Neuron (in vitro differentiated cells): ENCODE results near the gene GLIPR1L1.

ENCODE experiments used
- H2AFZ ChIP-seq: one replicate; pipeline ENCODE4 v1.6.1; 2013; ENCODE audit warnings: low read depth, mild to moderate bottlenecking, inconsistent platforms, low read length, moderate library complexity
- H3K27me3 ChIP-seq: one replicate; pipeline ENCODE4 v1.6.1; 2013; ENCODE audit warnings: low read length; ENCODE audit not compliant: insufficient read depth
- H3K36me3 ChIP-seq: one replicate; pipeline ENCODE4 v1.6.1; 2013; ENCODE audit warnings: low read length; ENCODE audit not compliant: insufficient read depth
- H3K4me1 ChIP-seq: one replicate; pipeline ENCODE4 v1.6.1; 2013; ENCODE audit warnings: low read length; ENCODE audit not compliant: insufficient read depth
- H3K4me3 ChIP-seq: 2 replicates; pipeline ENCODE4 v1.5.1; 2013; ENCODE audit warnings: mild to moderate bottlenecking, low read length, moderate library complexity
- H3K9me3 ChIP-seq: one replicate; pipeline ENCODE4 v1.6.1; 2013; ENCODE audit warnings: low read length

GLIPR1L1 gene, protein sequence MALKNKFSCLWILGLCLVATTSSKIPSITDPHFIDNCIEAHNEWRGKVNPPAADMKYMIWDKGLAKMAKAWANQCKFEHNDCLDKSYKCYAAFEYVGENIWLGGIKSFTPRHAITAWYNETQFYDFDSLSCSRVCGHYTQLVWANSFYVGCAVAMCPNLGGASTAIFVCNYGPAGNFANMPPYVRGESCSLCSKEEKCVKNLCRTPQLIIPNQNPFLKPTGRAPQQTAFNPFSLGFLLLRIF

DNA sequence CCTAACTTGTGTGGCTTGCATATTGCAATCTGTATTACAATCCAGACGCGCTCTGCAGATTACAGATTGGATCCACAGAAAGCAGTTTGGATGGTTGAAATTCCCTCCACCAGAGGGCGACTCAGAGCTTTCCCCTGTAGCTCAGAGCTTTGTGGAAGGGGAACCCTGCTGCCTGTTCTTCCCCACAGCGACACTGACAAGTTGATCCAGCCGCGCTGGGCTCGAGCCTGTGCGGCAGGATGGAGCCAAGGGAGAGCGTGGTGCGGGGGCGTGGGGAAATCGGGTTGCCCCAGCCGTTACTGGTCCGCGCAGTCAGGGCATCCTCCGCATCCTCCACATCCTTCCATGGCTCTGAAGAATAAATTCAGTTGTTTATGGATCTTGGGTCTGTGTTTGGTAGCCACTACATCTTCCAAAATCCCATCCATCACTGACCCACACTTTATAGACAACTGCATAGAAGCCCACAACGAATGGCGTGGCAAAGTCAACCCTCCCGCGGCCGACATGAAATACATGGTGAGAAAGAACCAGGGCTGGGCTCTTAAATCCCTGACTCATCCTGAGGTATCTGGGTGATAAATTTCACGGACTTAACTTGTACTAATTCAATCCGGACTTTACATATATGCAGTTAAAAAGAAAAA is at the start of gene GLIPR1L1:
TSS of gene GLIPR1L1 (plus strand) at position 287 of the 647 bp plus-strand sequence. CDS start at position 346, 59 bp downstream.
- peaks cover 5% of the 10 kb centered on the region for H3K4me1 ChIP-seq
- H3K36me3 ChIP-seq: no peaks in the 10 kb centered on the region
- H2AFZ ChIP-seq: peak within 1 kb of the TSS; percentile 29
- H3K27me3 ChIP-seq: no peaks in the 10 kb centered on the region
- H3K9me3 ChIP-seq: no peaks in the 10 kb centered on the region
- H3K4me3 ChIP-seq: peak within 1 kb of the TSS; percentile 42

DNA sequence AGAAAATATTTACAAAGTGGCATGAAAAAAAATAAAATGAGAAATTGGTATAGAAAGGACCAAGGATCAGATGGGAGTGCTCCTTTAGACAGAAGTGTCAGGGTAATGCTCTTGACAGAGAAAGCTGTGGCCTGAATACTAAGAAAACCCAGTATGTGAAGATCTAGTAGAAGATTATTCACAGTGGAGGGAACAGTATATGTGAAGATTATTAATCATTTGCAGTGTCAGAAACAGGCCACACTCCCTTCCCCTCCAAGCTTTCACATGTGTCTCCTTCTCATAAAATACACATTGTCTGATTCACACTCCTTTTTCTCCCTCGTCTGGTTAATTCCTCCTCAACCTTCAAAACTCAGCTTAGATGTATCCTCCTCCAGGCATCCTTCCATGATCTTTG is 45.6 kb upstream of the GLIPR1L1 start:
- H3K36me3 ChIP-seq: no peaks in the 10 kb centered on the region
- H2AFZ ChIP-seq: no peak overlapping the region
- no peaks in the 10 kb centered on the region for H3K27me3 ChIP-seq
- no peak overlapping the region for H3K4me3 ChIP-seq
- no peaks in the 10 kb centered on the region for H3K4me1 ChIP-seq
- no peaks in the 10 kb centered on the region for H3K9me3 ChIP-seq

DNA sequence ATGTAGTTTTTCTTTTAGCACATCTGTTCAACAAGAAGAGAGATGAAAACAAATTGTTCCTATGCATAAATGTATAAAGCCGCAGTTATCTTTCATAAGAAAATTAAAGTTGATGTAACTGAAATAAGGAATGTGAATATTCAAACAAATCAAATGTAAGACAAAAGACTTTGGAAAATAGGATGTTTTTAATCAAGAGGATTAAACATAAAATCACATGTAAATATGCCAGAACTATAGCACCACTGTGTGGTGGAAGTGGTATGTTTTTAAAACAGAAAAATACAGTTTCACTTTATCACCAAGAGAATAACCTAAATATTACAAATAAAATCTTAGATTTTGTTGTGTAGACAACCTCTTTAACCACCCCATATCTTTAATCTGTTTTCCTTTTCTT is 44.7 kb upstream of the GLIPR1L1 start:
- Histone ChIP-seq H3K4me3 (no peak overlapping the region), H3K27me3 (no peaks in the 10 kb centered on the region), H3K36me3 (no peaks in the 10 kb centered on the region), H3K4me1 (no peaks in the 10 kb centered on the region), H2AFZ (no peak overlapping the region), H3K9me3 (no peaks in the 10 kb centered on the region)

DNA sequence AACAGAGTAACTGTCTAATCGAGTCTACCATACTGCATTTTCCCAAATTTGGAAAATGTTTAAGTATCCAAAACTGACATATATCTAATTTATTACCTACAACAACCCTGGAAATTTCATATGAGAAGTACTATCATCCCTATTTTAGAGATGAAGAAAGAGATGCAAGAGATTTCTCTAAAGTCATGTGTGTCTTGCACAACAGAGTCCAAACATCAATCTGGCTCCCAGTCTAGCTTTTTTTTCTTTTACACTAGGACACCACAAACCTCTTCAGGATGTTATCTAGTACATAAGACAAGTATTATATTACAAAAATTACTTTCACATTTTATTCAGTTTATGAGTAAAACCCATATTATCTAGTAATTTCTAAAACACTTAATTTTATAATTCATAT is 43.5 kb upstream of the GLIPR1L1 start:
- Histone ChIP-seq H2AFZ (no peak overlapping the region), H3K4me3 (no peak overlapping the region), H3K27me3 (no peaks in the 10 kb centered on the region), H3K36me3 (no peaks in the 10 kb centered on the region), H3K9me3 (no peaks in the 10 kb centered on the region), H3K4me1 (no peaks in the 10 kb centered on the region)

DNA sequence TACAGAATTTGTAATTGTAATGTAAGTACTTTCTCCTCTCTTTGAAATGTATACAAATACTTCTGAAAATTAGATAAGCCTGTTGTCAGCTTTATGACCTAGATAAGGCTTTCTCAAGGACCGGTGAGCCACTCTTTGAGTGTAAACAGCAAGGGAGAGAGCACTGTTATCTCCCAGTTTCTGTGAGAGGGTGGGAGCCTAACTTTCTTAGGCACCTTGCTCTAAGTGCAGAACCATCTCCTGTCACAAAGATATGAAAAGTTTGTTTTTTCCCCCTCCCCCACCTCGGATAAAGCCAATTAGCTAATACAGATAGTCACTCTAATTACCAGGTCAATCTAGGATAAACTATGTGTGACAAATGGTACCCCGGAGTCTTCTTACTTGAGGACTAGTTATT is 40.1 kb upstream of the GLIPR1L1 start:
- Histone ChIP-seq H3K9me3 (no peaks in the 10 kb centered on the region), H3K36me3 (no peaks in the 10 kb centered on the region), H3K4me3 (no peak overlapping the region)

DNA sequence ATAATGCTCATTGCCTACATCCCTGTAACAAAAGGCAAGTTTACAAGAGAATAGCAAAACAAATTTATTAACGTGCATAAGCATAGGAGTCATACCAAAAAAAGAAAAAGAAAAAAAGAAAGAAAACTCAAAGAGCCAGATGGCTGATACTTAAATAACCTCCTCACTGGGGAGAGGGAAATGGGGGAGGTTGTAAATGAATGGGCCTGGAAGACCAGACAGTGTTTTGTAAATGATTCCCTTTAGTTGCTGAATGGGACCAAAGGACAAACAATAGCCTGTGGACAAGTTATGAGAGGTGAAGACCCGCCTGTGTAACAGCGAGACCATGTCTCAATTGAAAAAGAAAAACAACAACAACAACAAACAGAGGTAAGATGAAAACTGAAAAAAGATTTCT is 39.7 kb upstream of the GLIPR1L1 start:
- Histone ChIP-seq H3K9me3 (no peaks in the 10 kb centered on the region), H3K4me1 (no peaks in the 10 kb centered on the region), H2AFZ (no peak overlapping the region), H3K36me3 (no peaks in the 10 kb centered on the region), H3K27me3 (no peaks in the 10 kb centered on the region), H3K4me3 (no peak overlapping the region)

More for the DNA sequence above, 40.1 kb upstream of the GLIPR1L1 start:
- Histone ChIP-seq H2AFZ (no peak overlapping the region), H3K27me3 (no peaks in the 10 kb centered on the region), H3K4me1 (no peaks in the 10 kb centered on the region)

DNA sequence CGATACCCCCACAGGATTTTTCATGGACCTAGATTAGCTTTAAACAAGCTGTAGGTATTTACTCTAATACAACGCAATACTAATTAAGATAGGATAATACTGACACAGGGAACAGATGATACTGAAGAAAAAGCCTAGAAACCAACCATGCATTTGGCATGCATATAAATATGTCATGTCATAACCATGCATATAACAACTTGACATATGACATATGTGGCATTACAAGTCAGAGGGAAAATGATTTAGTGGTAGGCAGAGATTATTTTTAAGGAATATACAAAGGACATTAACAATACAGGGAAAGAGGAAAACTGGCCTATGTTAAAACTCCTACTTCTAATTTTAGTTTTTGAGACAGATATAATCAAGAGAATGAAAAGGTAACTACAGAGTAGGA is 32.2 kb upstream of the GLIPR1L1 start:
- Histone ChIP-seq H3K27me3 (no peaks in the 10 kb centered on the region), H3K36me3 (no peaks in the 10 kb centered on the region), H3K4me3 (no peak overlapping the region), H2AFZ (no peak overlapping the region), H3K4me1 (no peaks in the 10 kb centered on the region), H3K9me3 (no peaks in the 10 kb centered on the region)

DNA sequence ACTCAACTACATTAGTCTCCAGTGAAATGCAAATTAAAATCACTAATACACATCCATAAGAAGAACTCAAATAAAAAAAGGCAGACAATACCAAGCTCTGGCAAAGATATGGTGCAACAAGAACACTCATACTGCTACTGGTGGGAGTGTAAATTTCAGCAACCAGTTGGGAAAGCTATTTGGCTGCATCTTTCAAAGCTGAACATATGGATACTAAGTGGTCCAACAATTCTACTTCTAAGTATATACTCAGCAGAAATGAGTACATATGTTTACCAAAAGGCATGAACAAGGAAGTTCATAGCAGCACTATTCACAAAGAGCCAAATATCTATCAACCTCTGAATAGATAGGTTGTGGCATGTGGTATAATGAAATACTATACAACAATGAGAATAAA is 31.7 kb upstream of the GLIPR1L1 start:
- Histone ChIP-seq H3K4me1 (no peaks in the 10 kb centered on the region), H3K9me3 (no peaks in the 10 kb centered on the region), H3K27me3 (no peaks in the 10 kb centered on the region), H2AFZ (no peak overlapping the region), H3K4me3 (no peak overlapping the region), H3K36me3 (no peaks in the 10 kb centered on the region)

DNA sequence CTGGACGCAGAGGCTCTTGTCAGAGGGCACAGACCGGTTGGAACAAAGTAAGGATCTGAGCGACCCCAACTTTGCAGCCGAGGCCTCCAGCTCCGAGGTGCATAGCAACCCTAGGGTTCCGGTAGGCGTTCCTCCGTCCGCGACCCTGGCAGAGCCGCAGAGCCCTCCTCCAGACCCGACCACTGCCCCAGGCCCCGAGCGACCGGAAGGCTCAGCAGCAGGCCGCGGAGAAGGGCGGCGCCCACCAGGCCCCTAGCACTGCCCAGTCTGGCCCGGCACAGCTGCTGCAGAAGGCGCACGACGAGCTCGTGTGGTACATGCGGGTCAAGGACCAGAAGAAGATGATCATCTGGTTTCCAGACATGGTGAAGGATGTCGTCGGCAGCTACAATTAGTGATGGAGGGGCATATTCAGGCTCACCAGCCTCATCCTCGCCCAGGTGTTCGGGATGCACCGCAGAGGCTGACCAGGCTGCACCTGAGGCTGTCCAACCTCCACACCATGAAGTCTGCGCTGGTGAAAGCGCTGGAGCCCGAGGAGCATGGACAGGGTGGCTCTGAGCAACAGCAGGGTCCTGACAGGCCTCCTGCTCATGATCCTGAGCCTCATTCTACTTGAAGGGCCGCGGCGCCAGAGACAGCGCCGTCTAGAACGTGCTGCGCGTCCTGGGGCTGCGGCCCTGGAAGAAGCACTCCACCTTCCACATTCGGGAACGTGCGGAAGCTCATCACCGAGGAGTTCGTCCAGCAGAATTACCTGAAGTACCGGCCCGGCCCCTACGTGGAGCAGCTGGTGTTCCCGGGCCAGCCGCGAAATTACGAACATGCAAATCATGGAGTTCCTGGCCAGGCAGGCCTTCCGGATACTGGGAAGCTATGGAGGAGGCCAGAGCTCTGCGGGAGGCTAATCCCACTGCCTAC is 28.8 kb upstream of the GLIPR1L1 start:
- H3K4me3 ChIP-seq: no peak overlapping the region
- no peaks in the 10 kb centered on the region for H3K4me1 ChIP-seq
- H3K27me3 ChIP-seq: no peaks in the 10 kb centered on the region
- no peak overlapping the region for H2AFZ ChIP-seq
- H3K9me3 ChIP-seq: no peaks in the 10 kb centered on the region
- H3K36me3 ChIP-seq: no peaks in the 10 kb centered on the region

DNA sequence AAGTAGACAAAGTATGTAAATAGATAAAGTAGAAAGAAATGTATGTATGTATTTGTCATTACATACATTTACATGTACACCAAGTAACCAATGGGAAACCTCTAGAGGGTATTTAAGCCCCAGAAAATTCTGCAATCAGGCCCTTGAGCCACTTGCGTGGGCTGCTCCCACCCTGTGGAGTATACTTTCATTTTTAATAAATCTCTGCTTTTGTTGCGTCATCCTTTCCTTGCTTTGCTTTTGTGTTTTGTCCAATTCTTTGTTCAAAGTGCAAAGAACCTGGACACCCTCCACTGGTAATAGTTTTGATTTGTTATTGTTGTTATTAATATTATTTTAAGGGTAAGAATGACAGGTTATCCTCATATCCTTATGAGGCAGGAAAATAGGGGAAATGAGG is 26.2 kb upstream of the GLIPR1L1 start:
- Histone ChIP-seq H3K4me3 (no peak overlapping the region), H3K9me3 (no peaks in the 10 kb centered on the region), H3K36me3 (no peaks in the 10 kb centered on the region), H3K27me3 (no peaks in the 10 kb centered on the region), H2AFZ (no peak overlapping the region), H3K4me1 (no peaks in the 10 kb centered on the region)

DNA sequence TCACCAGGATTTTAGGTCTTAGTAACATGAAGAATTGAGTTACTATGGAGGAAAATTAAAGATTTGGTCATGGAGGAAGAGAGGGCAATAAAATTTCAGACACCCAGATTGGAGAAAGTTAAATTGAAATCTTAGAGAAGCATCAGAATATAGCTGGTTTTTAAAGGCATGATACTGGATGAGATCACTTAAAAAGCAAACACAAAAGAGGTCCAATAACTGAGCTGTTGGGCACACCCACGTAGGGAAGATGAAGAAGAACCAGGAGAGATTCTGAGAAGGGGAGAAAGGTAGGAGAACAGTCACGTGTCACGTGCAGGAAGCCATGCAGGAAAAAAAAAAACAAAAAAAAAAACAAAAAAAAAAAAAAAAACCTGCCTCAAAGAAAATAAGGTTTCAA is 23.1 kb upstream of the GLIPR1L1 start:
- Histone ChIP-seq H3K27me3 (no peaks in the 10 kb centered on the region), H3K9me3 (no peaks in the 10 kb centered on the region), H3K36me3 (no peaks in the 10 kb centered on the region), H3K4me1 (no peaks in the 10 kb centered on the region), H2AFZ (no peak overlapping the region), H3K4me3 (no peak overlapping the region)

DNA sequence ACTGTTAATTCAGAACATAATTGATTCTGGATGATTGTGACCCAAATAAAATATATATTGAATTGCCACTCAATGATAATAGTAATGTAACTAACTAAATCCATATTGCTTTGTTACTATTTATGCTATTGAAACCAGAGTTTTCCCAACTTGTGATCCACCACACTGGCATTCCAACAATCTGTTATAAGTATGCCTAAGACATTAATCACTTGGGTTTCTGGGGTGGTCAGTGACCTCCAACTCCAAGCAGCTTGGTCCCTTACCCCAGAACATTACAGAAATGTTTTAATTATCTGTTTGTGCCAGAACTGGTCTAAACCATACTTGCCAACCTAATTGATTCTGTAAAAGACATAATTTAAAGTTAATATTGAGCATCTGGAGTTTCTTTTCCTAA is 19.0 kb upstream of the GLIPR1L1 start:
- H3K4me1 ChIP-seq: peaks cover 8% of the 10 kb centered on the region
- no peaks in the 10 kb centered on the region for H3K9me3 ChIP-seq
- H3K27me3 ChIP-seq: no peaks in the 10 kb centered on the region
- H3K36me3 ChIP-seq: no peaks in the 10 kb centered on the region
- no peak overlapping the region for H2AFZ ChIP-seq
- H3K4me3 ChIP-seq: no peak overlapping the region

DNA sequence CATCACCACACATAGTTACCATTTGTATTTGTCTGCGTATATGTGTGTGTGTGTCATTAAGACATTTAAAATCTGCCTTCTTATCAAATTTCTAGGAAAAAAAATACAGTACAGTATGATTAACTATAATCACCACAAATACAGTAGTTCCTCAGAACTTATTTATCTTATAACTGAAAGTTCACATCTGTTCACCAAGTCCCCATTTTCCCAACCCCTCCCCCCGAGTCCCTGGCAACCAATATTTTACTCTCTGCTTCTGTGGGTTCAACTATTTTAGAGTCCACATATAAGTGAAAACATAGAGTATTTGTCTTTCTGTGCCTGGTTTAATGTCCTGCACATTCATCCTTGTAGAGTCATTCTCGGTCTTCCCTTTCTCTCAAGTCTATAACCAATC is 16.7 kb upstream of the GLIPR1L1 start:
- Histone ChIP-seq H3K27me3 (no peaks in the 10 kb centered on the region), H3K36me3 (no peaks in the 10 kb centered on the region), H3K4me3 (no peak overlapping the region), H2AFZ (no peak overlapping the region), H3K4me1 (peaks cover 8% of the 10 kb centered on the region), H3K9me3 (no peaks in the 10 kb centered on the region)
